HL-60 (cell line): ENCODE results near the gene CAPN9.

ENCODE experiments used
- CTCF ChIP-seq: IDR thresholded peaks from one replicate; pipeline ENCODE4 v1.5.1; 2011; ENCODE audit warnings: low read length, control low read depth, inconsistent platforms; ENCODE audit not compliant: insufficient read depth
- REST ChIP-seq: IDR thresholded peaks from 2 replicates; pipeline ENCODE4 v1.6.1; 2012; ENCODE audit warnings: low read depth; ENCODE audit not compliant: insufficient replicate concordance

GRCh38 chr1:230744382-230744781, 2.8 kb upstream of the CAPN9 start:
- TF ChIP-seq CTCF (no peak), REST (no peak)
